ENCODE data around the gene PRAMEF2.
"Not testable (repeated sequence)": the region's sequence is repeated elsewhere in the genome, so short reads cannot be mapped to it uniquely, and the experiment has no call there.

DNA sequence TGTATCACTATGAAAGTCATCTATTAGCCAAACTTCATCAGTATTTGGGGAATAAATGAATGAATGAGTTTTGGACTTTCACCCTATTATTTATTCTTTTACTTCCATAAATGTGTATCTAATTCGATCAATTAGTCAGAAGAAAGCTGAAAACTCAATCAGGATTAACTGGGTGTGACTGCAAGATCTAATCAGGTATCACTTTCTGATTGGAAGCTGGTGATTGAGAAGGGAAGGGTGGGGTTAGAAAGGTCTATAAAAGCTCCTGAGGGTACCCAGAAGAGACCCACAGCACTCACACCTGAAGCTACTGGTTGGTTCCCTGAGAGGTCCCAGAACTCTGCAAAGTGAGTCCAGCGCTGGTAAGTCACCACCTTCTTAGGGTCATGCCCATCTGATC, at the start of gene PRAMEF2:
- TF ChIP-seq, protein P1, sequence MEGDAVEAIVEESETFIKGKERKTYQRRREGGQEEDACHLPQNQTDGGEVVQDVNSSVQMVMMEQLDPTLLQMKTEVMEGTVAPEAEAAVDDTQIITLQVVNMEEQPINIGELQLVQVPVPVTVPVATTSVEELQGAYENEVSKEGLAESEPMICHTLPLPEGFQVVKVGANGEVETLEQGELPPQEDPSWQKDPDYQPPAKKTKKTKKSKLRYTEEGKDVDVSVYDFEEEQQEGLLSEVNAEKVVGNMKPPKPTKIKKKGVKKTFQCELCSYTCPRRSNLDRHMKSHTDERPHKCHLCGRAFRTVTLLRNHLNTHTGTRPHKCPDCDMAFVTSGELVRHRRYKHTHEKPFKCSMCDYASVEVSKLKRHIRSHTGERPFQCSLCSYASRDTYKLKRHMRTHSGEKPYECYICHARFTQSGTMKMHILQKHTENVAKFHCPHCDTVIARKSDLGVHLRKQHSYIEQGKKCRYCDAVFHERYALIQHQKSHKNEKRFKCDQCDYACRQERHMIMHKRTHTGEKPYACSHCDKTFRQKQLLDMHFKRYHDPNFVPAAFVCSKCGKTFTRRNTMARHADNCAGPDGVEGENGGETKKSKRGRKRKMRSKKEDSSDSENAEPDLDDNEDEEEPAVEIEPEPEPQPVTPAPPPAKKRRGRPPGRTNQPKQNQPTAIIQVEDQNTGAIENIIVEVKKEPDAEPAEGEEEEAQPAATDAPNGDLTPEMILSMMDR (IDR thresholded peaks at IDR 0.05): not testable (repeated sequence)
- not testable (repeated sequence) for TF ChIP-seq POLR2A (IDR thresholded peaks at IDR 0.05)

Measured in ovary (tissue), 3 donors.